Measurements from ENCODE around the gene LONP2. TPM values are rescaled to one million over a fixed set of nuclear protein-coding genes. Genes with fewer than 3 reads are reported as not detected.

The LONP2 gene
- total RNA-seq, 1 experiment from 2014 or later, result 55.6 TPM

GRCh38 chr16:48291754-48292153 lies 47.7 kb downstream of the LONP2 start:
- peak; percentile 16 for DNase-seq (ENCODE audit: unreplicated experiment)
- no peak for TF ChIP-seq CTCF (IDR thresholded peaks at IDR 0.05; ENCODE audit: unreplicated experiment)
- CTCF ChIA-PET, result interaction anchor here (0.7 to 2.3 kb wide), 8 partner anchors 10 to 338 kb away, joined by 3 to 8 read pairs (median 4); no protein-coding TSS in a partner anchor
- H3K4me3 Mint-ChIP-seq (ENCODE audit: unreplicated experiment), result peak overlapping the region; percentile 4
- no peaks in the 10 kb centered on the region for H3K9me3 Mint-ChIP-seq (ENCODE audit: unreplicated experiment)
- intact Hi-C loops (cut with micrococcal nuclease), result no loop called here
- BruUV-seq (replicated peaks), result no TSS peak
- POLR2A ChIA-PET, result interaction anchor here (0.6 to 1.8 kb wide), 8 partner anchors 8 to 145 kb away, joined by 3 to 6 read pairs (median 4); partner anchors contain the start of gene LONP2
- peaks cover 16% of the 10 kb centered on the region for H3K4me1 Mint-ChIP-seq (ENCODE audit: insufficient read depth, unreplicated experiment)
- no peaks in the 10 kb centered on the region for H3K27me3 Mint-ChIP-seq (ENCODE audit: insufficient read depth, unreplicated experiment)
- peak overlapping the region; percentile 58 for H3K27ac Mint-ChIP-seq (ENCODE audit: low read depth, unreplicated experiment)
- peaks cover 43% of the 10 kb centered on the region for H3K36me3 Mint-ChIP-seq (ENCODE audit: insufficient read depth, unreplicated experiment)

- BruUV-seq (replicated peaks), result no TSS peak
Observed at GRCh38 chr16:48292452-48292851, 48.4 kb downstream of the LONP2 start.

GRCh38 chr16:48294724-48295123 lies 50.6 kb downstream of the LONP2 start:
- BruUV-seq (replicated peaks), result no TSS peak
- no peaks in the 10 kb centered on the region for H3K9me3 Mint-ChIP-seq (ENCODE audit: unreplicated experiment)
- ChIA-PET POLR2A (interaction anchor here (0.6 kb wide), 1 partner anchor 1347 kb away, joined by 3 read pairs; no protein-coding TSS in a partner anchor), CTCF (interaction anchor here (1.1 to 1.6 kb wide), 2 partner anchors 9 to 336 kb away, joined by 4 to 7 read pairs; no protein-coding TSS in a partner anchor)
- peaks cover 43% of the 10 kb centered on the region for H3K36me3 Mint-ChIP-seq (ENCODE audit: insufficient read depth, unreplicated experiment)
- H3K4me3 Mint-ChIP-seq (ENCODE audit: unreplicated experiment), result no peak overlapping the region
- intact Hi-C loops (cut with micrococcal nuclease), result no loop called here
- H3K4me1 Mint-ChIP-seq (ENCODE audit: insufficient read depth, unreplicated experiment), result peaks cover 16% of the 10 kb centered on the region
- no peak overlapping the region for H3K27ac Mint-ChIP-seq (ENCODE audit: low read depth, unreplicated experiment)
- TF ChIP-seq CTCF (IDR thresholded peaks at IDR 0.05; ENCODE audit: unreplicated experiment), result no peak
- no peak for DNase-seq (ENCODE audit: unreplicated experiment)
- H3K27me3 Mint-ChIP-seq (ENCODE audit: insufficient read depth, unreplicated experiment), result no peaks in the 10 kb centered on the region

More at GRCh38 chr16:48292452-48292851, 48.4 kb downstream of the LONP2 start:
- no peak for DNase-seq (ENCODE audit: unreplicated experiment)
- ChIA-PET POLR2A (interaction anchor here (0.6 to 1.8 kb wide), 6 partner anchors 8 to 48 kb away, joined by 3 to 6 read pairs (median 5); partner anchors contain the start of gene LONP2), CTCF (interaction anchor here (0.9 to 2.3 kb wide), 3 partner anchors 18 to 331 kb away, joined by 3 to 6 read pairs (median 3); no protein-coding TSS in a partner anchor)
- peak overlapping the region; percentile 58 for H3K27ac Mint-ChIP-seq (ENCODE audit: low read depth, unreplicated experiment)
- no peaks in the 10 kb centered on the region for H3K9me3 Mint-ChIP-seq (ENCODE audit: unreplicated experiment)
- H3K4me3 Mint-ChIP-seq (ENCODE audit: unreplicated experiment), result no peak overlapping the region
- intact Hi-C loops (cut with micrococcal nuclease), result no loop called here
- H3K27me3 Mint-ChIP-seq (ENCODE audit: insufficient read depth, unreplicated experiment), result no peaks in the 10 kb centered on the region
- peaks cover 16% of the 10 kb centered on the region for H3K4me1 Mint-ChIP-seq (ENCODE audit: insufficient read depth, unreplicated experiment)
- no peak for TF ChIP-seq CTCF (IDR thresholded peaks at IDR 0.05; ENCODE audit: unreplicated experiment)
- peaks cover 48% of the 10 kb centered on the region for H3K36me3 Mint-ChIP-seq (ENCODE audit: insufficient read depth, unreplicated experiment)

- Mint-ChIP-seq H3K4me3 (ENCODE audit: unreplicated experiment) (no peak overlapping the region), H3K36me3 (ENCODE audit: insufficient read depth, unreplicated experiment) (peaks cover 53% of the 10 kb centered on the region), H3K9me3 (ENCODE audit: unreplicated experiment) (no peaks in the 10 kb centered on the region), H3K4me1 (ENCODE audit: insufficient read depth, unreplicated experiment) (peaks cover 14% of the 10 kb centered on the region), H3K27ac (ENCODE audit: low read depth, unreplicated experiment) (no peak overlapping the region), H3K27me3 (ENCODE audit: insufficient read depth, unreplicated experiment) (no peaks in the 10 kb centered on the region)
- intact Hi-C loops (cut with micrococcal nuclease), result no loop called here
- POLR2A ChIA-PET, result no interaction called here
- CTCF ChIA-PET, result interaction anchor here (0.6 to 1.6 kb wide), 3 partner anchors 30 to 335 kb away, joined by 3 to 4 read pairs (median 3); no protein-coding TSS in a partner anchor
- no peak for TF ChIP-seq CTCF (IDR thresholded peaks at IDR 0.05; ENCODE audit: unreplicated experiment)
- no TSS peak for BruUV-seq (replicated peaks)
- DNase-seq (ENCODE audit: unreplicated experiment), result no peak
Observed at GRCh38 chr16:48295488-48296281, 51.6 kb downstream of the LONP2 start.

Data from MCF 10A (cell line).